Measurements from ENCODE around the gene SRSF6.
A peak's percentile ranks its signal among the peaks of the same experiment; 100 is the strongest.
"Not testable (repeated sequence)": the region's sequence is repeated elsewhere in the genome, so short reads cannot be mapped to it uniquely, and the experiment has no call there.

SRSF6 gene

GRCh38 chr20:43450841-43451799, 6.6 kb upstream of the SRSF6 start:
- DNase-seq, result no peak

GRCh38 chr20:43452404-43453126, 5.1 kb upstream of the SRSF6 start:
- DNase-seq, result no peak

GRCh38 chr20:43456252-43456651, 1.4 kb upstream of the SRSF6 start:
- DNase-seq, result not testable (repeated sequence)

GRCh38 chr20:43456809-43457639, 672 bp upstream of the SRSF6 start:
- DNase-seq, result peak; percentile 90 to 94

- DNase-seq, result no peak
These were observed 777 bp downstream of the SRSF6 start for GRCh38 chr20:43458422-43458924.

DNA sequence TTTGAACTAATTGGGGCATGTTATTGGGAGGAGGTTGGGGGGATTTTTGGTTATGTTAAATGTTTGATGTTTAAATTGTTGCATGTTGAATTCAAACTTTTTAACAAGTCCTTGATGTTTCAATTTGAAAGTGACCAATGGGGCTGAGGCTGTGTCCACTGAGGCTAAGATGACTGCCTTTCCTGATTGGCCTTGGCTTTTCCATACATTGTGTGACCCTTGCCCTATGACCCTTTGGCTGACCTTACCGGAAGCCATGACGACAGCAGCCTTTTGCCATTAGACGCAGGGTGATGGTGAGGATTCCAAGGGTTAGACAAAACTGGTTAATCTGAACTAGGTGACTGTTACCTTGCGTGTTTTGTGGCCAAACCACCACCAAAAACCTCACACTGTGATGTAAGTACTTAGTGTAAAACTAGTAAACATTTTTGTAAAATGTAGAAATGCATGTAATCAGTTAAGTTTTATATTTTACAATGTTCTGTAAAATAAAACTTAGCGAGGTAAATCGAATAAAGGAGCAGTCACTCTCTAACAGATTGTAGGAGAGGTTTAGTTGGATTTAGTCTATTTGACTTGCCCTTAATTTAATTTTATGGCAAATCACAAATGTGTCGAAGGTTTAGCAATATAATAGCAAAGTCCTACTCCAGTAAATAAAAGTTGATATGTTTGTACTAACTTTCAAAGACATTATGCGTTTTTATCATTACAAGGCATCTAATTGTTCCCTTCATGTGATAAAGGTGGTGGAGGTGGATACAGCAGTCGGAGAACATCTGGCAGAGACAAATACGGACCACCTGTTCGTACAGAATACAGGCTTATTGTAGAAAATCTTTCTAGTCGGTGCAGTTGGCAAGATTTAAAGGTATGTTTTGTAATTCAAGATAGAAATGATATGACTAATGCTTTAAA, 1.6 kb downstream of the SRSF6 start:
- no peak for DNase-seq

DNA sequence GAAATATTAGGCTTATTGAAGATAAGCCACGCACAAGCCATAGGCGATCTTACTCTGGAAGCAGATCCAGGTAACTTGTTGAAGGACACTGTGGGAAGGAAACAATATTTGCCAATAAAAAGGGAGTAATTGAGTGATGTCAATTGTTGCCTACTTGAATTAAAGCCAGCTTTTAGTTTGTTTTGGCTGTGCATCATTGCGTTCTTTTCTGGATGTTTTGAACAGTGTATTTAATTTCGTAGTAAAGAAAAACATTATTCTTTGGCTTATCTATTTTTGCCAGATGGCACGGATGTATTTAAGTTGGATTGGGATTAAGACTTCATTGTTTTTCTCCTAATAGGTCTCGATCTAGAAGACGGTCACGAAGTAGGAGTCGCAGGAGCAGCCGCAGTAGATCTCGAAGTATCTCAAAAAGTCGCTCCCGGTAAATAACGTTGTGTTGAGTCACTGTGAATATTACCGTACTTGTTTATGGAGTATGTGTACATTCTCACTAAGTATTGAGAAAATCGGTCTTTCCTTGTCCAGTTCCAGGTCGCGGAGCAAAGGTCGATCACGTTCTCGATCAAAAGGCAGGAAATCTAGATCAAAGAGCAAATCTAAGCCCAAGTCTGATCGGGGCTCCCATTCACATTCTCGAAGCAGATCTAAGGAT, 2.6 kb downstream of the SRSF6 start:
- no peak for DNase-seq

DNA sequence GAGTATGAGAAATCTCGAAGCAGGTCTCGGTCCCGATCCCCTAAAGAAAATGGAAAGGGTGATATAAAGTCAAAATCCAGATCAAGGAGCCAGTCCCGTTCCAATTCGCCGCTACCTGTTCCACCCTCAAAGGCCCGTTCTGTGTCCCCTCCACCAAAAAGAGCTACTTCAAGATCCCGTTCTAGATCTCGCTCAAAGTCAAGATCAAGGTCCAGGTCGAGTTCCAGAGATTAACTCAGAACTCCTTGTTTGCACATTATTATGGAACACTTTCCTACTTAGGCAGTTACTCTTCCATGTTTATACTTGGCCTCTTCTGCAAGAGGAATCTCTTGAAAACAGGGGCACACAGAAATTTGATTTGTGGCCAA, 3.1 kb downstream of the SRSF6 start:
- DNase-seq, result no peak

DNA sequence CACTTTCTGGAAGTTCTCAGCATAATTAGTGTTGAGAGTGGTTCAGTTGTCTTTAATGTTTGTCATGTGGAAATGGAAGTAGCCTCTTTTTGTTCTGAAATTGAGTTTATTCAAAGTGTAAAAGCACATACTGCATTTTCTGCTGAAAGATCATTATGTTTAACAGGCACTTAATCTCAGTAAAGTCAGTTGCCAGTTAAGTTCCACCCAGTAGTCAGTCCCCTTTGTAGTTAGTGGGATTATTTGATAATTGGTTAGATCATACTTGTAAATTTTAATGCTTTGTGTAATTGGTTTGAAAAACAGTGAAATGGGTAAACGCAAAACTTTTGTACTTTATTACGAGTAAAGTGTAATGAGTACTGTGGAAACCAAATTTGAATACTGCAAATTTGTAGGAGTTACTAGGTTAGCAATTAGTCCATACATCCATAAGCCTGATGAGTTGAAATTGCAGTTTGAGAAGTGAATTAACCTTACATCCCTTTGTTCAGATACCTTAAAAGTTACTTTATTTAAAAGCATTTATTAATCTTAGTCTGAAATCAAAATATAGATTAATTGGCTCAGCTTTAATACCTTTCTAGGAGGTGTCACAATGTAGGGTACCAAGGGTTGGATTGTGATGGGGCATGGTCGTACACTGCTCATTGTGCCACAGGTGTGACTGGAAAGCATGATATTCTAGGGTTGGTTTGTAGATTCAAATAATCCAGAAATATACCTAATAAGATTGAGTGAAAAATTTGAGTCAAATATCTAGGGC, 4.4 kb downstream of the SRSF6 start:
- no peak for DNase-seq

DNA sequence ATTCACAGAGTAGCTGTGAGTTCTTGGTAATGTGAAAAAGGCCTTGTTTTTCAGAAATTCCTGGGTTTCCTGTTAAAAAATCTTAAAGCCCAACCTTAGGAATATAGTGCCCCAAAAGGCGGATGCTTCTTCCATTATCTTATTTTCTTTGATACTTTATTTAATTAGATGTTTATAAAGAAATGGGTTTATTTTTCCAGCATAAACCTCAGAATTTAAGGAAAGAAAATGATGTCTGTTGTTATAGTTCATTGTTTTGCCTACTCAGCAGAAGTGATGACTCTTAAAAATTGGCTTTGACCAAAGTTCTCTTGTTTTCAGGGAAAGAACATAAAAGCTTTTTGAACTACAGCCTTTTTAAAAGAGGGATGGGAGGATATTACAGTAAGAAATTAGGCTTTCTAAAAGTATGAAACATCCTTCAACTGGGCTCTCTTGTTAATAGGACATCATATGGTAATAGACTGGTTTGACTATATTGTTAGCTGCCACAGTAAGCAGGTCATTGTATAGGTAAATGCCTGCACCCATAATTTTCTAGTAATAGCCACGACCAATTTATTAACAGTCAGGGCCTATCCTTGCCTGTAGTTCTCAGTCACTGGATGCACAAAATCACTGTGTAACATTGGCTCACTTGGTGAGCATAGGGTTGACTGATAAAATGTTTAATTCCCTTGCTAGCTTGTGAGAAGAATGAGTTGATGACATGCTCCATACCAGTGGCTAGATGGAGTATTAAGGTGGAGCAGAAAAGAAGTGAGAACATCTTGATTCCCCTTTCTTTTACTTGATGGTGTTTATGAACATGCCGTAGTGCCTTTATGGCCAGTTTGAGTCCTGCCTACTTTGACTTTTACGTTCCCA, 5.2 kb downstream of the SRSF6 start:
- DNase-seq, result no peak

DNA sequence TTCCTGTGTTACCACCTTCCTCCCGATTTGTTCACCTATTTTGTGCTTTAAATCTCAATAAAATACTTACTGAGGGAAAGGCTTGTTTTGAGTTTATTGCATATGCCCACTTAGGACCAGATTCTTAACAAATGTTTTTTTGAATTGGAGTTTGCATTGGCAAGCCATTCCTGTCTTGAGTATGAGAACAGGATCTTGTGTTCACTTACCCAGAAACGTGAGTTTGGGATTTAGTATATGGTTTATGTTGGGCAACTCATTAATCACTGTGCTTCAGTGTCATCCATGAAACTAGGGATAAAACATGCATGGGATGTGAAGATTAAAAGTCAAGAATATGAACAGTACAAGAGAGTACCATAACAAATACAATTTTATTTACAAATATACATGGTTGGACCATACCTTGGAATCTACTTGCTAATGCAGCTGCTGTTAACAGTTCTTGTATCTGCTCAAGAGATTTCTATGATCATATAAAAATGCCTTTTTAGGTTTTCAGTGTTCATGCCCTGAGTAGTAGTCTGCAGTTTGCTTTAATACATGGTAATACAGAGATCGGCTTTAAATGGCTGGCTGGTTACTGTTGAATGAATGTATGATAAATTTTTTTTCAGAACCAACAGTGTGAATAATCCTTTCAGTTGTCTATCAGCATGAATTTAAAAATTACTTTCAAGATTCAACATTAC, 6.0 kb downstream of the SRSF6 start:
- no peak for DNase-seq

DNA sequence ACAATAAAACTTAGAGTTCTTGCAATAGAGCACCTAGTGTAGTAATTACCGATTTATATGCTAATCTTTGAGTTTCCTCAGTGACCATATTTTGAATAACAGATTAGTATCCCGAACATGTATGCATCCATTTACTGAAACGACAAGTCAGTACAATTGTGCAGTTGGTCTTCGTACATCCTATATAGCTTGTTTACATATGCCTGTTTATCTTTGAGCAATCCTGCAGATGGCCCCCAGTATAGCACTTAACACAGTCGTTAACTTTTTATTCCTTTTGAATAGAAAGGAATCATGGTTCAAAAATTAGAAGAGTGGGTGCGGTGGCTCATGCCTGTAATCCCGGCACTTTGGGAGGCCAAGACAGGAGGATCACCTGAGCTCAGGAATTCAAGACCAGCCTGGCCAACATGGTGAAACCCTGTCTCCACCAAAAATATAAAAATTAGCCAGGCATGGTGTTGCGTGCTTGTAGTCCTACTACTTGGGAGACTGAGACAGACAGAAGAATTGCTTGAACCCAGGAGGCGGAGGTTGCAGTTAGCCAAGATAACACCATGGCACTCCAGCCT, 6.6 kb downstream of the SRSF6 start:
- DNase-seq, result no peak

DNA sequence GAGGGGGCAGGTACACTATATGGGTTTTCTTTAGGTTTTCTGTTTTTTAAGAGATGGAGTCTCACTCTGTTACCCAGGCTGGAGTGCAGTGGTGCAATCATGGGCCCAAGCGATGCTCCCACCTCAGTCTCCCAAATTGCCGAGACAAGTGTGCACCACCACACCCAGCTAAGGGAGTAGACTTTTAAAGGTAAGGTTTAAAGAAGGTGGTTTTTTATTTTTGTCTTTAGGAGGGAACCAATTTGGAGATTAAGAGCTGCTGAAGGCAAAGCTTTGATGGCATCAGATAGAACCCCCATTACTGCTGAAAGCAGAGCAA, 7.9 kb downstream of the SRSF6 start:
- DNase-seq, result no peak

DNA sequence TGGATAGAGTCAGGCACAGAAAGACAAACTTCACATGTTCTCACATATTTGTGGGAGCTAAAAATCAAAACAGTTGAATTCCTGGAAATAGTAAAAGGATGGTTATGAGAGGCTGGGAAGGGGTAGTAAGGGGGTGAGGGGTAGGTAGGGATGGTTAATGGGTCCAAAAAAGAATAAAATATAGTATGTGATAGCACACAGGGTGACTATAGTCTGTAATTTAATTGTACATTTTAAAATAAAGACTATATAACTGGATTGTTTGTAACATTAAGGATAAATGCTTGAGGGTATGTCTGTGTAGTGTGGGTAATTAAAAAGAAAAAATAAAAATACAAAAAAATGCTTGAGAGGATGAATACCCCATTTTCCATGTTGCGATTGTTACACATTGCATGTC, 9.9 kb downstream of the SRSF6 start:
- DNase-seq, result no peak

DNA sequence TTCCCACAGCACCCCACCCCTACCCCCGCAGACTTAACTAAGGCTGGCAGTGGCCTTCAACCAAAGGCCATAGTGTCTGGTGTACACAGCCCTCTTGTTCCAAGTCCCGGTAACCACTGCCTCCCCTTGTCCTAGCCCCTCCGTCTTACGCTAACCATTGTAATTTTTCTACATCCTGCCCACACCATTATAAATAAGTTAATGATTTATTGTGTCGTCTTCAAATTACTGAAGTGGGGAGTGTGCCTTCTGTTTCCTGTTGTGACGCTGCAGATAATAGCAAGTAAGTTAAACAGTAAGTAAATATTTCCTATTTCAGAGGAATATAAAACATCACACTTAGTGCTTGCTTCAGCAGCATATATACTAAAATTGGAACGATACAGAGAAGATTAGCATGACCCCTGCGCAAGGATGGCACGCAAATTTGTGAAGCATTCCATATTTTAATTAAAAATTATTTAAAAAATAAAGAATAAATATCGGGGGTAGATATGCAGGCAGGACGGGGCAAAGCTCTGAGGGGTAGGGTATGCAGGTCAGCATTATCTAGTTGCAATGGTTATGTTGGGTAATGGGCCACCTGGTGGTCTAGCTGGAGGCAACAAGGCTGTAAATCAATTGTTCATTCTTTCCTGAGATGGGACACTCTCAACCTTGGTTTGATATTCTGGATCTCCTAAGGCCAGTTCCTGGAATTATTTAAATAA, 15.1 kb downstream of the SRSF6 start:
- no peak for DNase-seq

DNA sequence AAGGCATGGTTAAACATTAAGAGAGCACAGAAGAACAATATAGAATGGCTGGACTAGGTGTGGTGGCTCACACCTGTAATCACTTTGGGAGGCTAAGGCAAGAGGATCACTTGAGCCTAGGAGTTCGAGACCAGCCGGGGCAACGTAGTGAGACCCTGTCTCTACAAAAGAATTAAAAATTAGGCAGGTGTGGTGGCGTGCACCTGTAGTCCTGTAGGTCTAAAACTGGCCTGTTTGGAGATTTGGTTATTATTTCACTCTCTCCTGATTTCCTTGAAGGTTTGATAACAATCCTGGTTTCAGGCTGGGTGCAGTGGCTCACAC, 15.6 kb downstream of the SRSF6 start:
- DNase-seq, result no peak

- no peak for DNase-seq
These were observed 19.5 kb downstream of the SRSF6 start for GRCh38 chr20:43477193-43477592.

GRCh38 chr20:43477619-43478018, 19.9 kb downstream of the SRSF6 start:
- no peak for DNase-seq

All from SHP77 (cell line).